Esophagus (tissue), 2 donors: Measurements from ENCODE around the gene GNE. TPM values are rescaled to one million over a fixed set of nuclear protein-coding genes. Genes with fewer than 3 reads are reported as not detected.
"Not testable (repeated sequence)": the region's sequence is repeated elsewhere in the genome, so short reads cannot be mapped to it uniquely, and the experiment has no call there.

ENCODE experiments used
- H3K27ac ChIP-seq, 2 donors: one replicate each; pipeline ENCODE4 v1.5.1; 2013; ENCODE audit warnings: low read depth in 2 of 2, mild to moderate bottlenecking in 2 of 2, inconsistent platforms in 1 of 2, low read length in 1 of 2, moderate library complexity in 1 of 2
- H3K27me3 ChIP-seq, 2 donors: one replicate each; pipeline ENCODE4 v1.6.1; 2013; ENCODE audit warnings: low read length in 2 of 2, control low read depth in 1 of 2, mild to moderate bottlenecking in 1 of 2; ENCODE audit not compliant: insufficient read depth in 2 of 2, control insufficient read depth in 1 of 2
- H3K36me3 ChIP-seq, 2 donors: one replicate each; pipeline ENCODE4 v1.6.1; 2013; ENCODE audit warnings: low read length in 1 of 2; ENCODE audit not compliant: control insufficient read depth in 2 of 2, insufficient read depth in 2 of 2
- H3K4me1 ChIP-seq, 2 donors: one replicate each; pipeline ENCODE4 v1.6.1; 2013; ENCODE audit warnings: low read length in 1 of 2; ENCODE audit not compliant: control insufficient read depth in 2 of 2, insufficient read depth in 2 of 2
- H3K4me3 ChIP-seq, 2 donors: one replicate each; pipeline ENCODE4 v1.5.1; 2013; ENCODE audit warnings: low read length in 2 of 2, mild to moderate bottlenecking in 2 of 2, low read depth in 1 of 2, moderate library complexity in 1 of 2
- H3K9me3 ChIP-seq, 2 donors: one replicate each; pipeline ENCODE4 v1.6.1; 2013; ENCODE audit warnings: mild to moderate bottlenecking in 2 of 2, low read depth in 1 of 2, low read length in 1 of 2, moderate library complexity in 1 of 2; ENCODE audit not compliant: control insufficient read depth in 2 of 2, insufficient read depth in 1 of 2
- WGBS, 2 donors: extraction: QIAGEN DNeasy Blood & Tissue Kit; methylation state at CpG; one replicate each; pipeline ENCODE4 v1.1.7; 2013; 5-methylcytosine and 5-hydroxymethylcytosine counted together
- polyA plus RNA-seq, 2 donors: library from polyadenylated mRNA; stranded (reverse); fragments of 200-250 nt; gene quantifications; one replicate each; pipeline ENCODE4 v1.2.3, GENCODE V29; 2013
- donor health status: healthy with polysubstance abuse.
- donor health status: Bipolar disorder and iron deficiency.

Gene GNE
- polyA plus RNA-seq, 2 donors: 4.8 to 13.0 TPM

DNA sequence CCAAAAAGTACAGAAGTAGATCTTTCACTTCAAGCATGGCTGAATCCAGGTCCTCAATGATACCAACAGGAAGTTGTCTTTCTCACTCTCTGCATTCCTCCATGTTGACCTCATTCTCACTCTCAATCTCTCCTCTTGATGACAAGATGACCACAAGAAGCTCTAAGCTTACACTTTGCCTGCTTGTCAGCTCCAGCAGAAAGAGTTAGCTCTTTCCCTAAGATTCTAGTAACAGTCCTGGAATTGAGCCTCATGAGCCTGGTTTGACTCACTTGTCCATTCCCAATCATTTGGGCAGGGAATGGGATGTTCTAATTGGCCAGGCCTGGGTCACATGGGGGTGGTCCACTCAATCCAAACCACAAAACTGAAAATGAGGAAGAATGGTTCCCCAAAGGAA is 70.8 kb downstream of the GNE start:
- Histone ChIP-seq H3K36me3 (no peaks in the 10 kb centered on the region), H3K4me1 (peaks cover 3 to 4% of the 10 kb centered on the region in 2 donors), H3K9me3 (no peaks in the 10 kb centered on the region), H3K27ac (no peak overlapping the region), H3K4me3 (no peak overlapping the region), H3K27me3 (no peaks in the 10 kb centered on the region)

DNA sequence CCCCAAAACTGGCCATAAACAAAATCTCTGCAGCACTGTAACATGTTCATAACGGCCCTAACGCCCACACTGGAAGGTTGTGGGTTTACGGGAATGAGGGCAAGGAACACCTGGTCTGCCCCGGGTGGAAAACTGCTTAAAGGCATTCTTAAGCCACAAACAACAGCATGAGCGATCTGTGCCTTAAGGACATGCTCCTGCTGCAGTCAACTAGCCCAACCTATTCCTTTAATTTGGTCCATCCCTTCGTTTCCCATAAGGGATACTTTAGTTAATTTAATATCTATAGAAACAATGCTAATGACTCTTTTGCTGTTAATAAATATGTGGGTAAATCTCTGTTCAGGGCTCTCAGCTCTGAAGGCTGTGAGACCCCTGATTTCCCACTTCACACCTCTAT is 78.0 kb downstream of the GNE start:
- H3K4me1 ChIP-seq, H3K4me3 ChIP-seq, H3K27me3 ChIP-seq, H3K36me3 ChIP-seq, H3K27ac ChIP-seq, H3K9me3 ChIP-seq: not testable (repeated sequence)
- WGBS, 2 donors: 82 to 91% methylated on average over 6 of the region's 6 CpGs

DNA sequence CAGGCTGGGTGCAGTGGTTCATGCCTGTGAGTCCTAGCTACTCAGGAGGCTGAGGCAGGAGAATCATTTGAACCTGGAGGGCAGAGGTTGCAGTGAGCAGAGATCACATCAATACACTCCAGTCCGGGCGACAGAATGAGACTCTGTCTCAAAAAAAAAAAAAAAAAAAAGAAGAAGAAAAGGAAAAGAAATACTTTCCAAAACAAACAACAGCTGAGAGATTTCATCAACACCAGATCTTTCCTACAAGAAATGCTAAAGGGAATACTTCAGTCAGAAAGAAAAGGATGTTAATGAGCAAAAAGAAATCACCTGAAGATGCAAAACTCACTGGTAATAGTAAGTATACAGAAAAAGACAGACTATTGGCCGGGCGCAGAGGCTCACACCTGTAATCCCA is 80.7 kb downstream of the GNE start:
- no peak overlapping the region for H3K27ac ChIP-seq
- H3K27me3 ChIP-seq: no peaks in the 10 kb centered on the region
- 73 to 79% methylated on average over 4 of the region's 4 CpGs for WGBS, 2 donors
- no peaks in the 10 kb centered on the region for H3K36me3 ChIP-seq
- H3K9me3 ChIP-seq: no peaks in the 10 kb centered on the region
- no peak overlapping the region for H3K4me3 ChIP-seq
- H3K4me1 ChIP-seq: no peaks in the 10 kb centered on the region

DNA sequence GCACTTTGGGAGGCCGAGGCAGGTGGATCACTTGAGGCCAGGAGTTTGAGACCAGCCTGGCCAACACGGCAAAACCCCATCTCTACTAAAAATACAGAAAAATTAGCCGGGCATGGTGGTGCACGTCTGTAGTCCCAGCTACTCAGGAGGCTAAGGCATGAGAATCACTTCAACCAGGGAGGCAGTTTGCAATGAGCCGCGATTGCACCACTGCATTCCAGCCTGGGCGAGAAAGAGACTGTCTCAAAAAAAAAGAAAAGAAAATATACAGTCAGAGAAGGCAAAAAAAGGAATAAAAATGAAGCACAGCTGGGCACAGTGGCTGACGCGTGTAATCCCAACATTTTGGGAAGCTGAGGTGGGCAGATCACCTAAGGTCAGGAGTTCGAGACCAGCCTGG is 81.8 kb downstream of the GNE start:
- not testable (repeated sequence) for H3K27ac ChIP-seq, H3K36me3 ChIP-seq, H3K9me3 ChIP-seq, H3K4me1 ChIP-seq, H3K4me3 ChIP-seq, H3K27me3 ChIP-seq
- WGBS, 2 donors: 94 to 96% methylated on average over 10 of the region's 10 CpGs

DNA sequence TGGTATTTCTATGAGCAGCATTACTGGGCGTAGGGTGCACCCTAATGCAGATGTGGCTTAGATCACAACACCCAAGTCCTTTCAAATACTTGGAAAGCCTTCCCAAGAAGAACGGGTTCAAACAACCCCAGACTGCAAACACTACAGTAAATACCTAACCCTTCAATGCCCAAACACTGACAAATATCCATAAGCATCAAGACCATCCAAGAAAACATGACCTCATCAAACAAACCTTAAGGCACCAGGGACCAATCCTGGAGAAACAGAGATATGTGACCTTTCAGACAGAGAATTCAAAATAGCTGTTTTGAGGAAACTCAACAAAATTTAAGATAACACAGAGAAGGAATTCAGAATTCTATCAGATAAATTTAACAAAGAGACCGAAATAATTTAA is 83.0 kb downstream of the GNE start:
- 90 to 91% methylated on average over 3 of the region's 3 CpGs for WGBS, 2 donors
- not testable (repeated sequence) for H3K27ac ChIP-seq

DNA sequence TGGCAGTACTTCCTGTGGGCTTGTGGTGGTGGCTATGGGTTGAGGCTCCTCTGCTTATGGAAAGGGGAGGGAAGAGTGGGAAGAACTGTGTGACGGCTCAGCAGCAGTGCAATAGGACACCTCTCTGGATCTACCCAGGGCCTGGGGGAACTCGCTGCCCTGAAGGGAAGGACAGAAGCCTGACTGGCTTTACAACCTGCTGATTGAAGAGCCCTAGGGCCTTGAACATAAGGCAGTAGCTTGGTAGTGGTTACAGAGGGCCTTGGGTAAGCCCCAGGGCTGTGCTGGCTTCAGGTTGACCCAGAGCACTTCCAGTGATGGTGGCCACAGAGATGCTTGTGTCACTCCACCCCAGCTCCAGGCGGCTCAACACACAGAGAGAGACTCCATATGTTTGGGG is 83.5 kb downstream of the GNE start:
- Histone ChIP-seq H3K27me3 (no peaks in the 10 kb centered on the region), H3K27ac (no peak overlapping the region), H3K4me1 (no peaks in the 10 kb centered on the region), H3K9me3 (no peaks in the 10 kb centered on the region), H3K36me3 (no peaks in the 10 kb centered on the region), H3K4me3 (no peak overlapping the region)
- WGBS, 2 donors: 81 to 82% methylated on average over 3 of the region's 3 CpGs

More for the DNA sequence above, 83.0 kb downstream of the GNE start:
- not testable (repeated sequence) for H3K4me3 ChIP-seq, H3K9me3 ChIP-seq, H3K36me3 ChIP-seq, H3K27me3 ChIP-seq, H3K4me1 ChIP-seq

DNA sequence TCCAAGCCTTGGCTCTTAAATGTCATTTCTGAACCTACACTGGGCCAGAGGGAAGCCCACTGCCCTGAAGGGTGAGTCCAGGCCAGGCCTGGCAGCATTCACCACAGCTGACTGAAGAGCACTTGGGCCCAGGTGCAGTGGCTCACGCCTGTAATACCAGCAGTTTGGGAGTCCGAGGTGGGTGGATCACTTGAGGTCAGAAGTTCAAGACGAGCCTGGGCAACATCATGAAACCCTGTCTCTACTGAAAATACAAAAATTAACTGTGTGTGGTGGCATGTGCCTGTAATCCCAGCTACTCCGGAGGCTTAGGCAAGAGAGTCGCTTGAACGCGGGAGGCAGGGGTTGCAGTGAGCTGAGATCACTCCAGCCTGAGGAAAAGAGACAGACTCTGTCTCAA is 84.0 kb downstream of the GNE start:
- no peak overlapping the region for H3K4me3 ChIP-seq
- WGBS, 2 donors: 81 to 85% methylated on average over 7 of the region's 7 CpGs

DNA sequence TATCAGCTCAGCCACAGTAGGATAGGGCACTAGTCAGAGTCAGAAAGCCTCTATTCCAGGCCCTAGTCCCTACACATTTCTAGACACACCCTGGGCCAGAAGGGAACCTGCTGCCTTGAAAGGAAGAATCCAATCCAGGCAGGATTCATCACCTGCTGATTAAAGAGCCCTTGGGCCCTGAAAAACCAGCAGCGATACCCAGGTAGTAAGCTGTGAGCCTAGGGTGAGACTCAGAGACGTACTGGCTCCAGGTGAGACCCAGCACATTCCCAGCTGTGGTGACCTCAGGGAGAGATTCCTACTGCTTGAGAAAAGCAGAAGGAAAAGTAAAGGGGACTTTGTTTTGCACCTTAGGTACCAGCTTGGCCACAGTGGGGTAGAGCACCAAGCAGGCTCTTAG is 84.4 kb downstream of the GNE start:
- WGBS, 2 donors: 91 to 98% methylated on average over 2 of the region's 2 CpGs
- Histone ChIP-seq H3K27me3 (no peaks in the 10 kb centered on the region), H3K9me3 (no peaks in the 10 kb centered on the region), H3K4me1 (no peaks in the 10 kb centered on the region), H3K4me3 (no peak overlapping the region), H3K36me3 (no peaks in the 10 kb centered on the region), H3K27ac (no peak overlapping the region)

More for the DNA sequence above, 84.0 kb downstream of the GNE start:
- no peaks in the 10 kb centered on the region for H3K9me3 ChIP-seq
- no peak overlapping the region for H3K27ac ChIP-seq
- no peaks in the 10 kb centered on the region for H3K4me1 ChIP-seq
- no peaks in the 10 kb centered on the region for H3K36me3 ChIP-seq
- no peaks in the 10 kb centered on the region for H3K27me3 ChIP-seq

DNA sequence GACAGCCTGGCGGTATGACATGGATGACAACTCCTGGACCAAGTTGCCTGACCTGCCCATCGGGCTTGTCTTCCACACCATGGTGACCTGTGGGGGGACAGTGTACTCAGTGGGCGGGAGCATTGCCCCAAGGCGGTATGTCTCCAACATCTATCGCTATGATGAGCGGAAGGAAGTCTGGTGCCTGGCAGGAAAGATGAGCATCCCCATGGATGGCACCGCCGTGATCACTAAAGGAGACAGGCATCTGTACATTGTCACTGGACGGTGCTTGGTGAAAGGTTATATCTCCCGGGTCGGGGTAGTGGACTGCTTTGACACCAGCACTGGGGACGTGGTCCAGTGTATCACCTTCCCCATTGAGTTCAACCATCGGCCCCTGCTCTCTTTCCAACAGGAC is 87.7 kb downstream of the GNE start:
- no peaks in the 10 kb centered on the region for H3K4me1 ChIP-seq
- H3K27me3 ChIP-seq: no peaks in the 10 kb centered on the region
- H3K36me3 ChIP-seq: no peaks in the 10 kb centered on the region
- 94 to 97% methylated on average over 13 of the region's 13 CpGs for WGBS, 2 donors
- no peak overlapping the region for H3K4me3 ChIP-seq
- no peak overlapping the region for H3K27ac ChIP-seq
- no peaks in the 10 kb centered on the region for H3K9me3 ChIP-seq

DNA sequence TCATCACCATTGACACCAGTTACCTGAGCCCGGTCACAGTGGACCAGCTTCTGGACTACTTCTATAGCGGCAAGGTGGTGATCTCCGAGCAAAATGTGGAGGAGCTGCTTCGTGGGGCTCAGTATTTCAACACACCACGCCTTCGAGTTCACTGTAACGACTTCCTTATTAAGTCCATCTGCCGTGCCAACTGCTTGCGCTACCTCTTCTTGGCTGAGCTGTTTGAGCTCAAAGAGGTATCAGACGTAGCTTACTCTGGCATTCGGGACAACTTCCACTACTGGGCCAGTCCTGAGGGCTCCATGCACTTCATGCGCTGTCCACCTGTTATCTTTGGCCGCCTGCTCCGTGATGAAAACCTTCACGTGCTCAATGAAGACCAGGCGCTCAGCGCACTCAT is 88.5 kb downstream of the GNE start:
- Histone ChIP-seq H3K9me3 (no peaks in the 10 kb centered on the region), H3K4me1 (no peaks in the 10 kb centered on the region), H3K27me3 (no peaks in the 10 kb centered on the region), H3K4me3 (no peak overlapping the region), H3K27ac (no peak overlapping the region), H3K36me3 (no peaks in the 10 kb centered on the region)
- WGBS, 2 donors: 90 to 93% methylated on average over 17 of the region's 17 CpGs
